Naive thymus-derived CD8-positive, alpha-beta T cell (primary cell): ENCODE results near the gene KIAA2012. TPM values are rescaled to one million over a fixed set of nuclear protein-coding genes. Genes with fewer than 3 reads are reported as not detected.

Source experiments
- ATAC-seq, 2 donors: fragments of 150-1000 bp; cut with Tn5 transposase in 1 of 2; sonication (Bioruptor Pico), chemical (Tn5 transposase) in 1 of 2; 1 replicate in 1 of 2; 2 replicates in 1 of 2; pipeline ENCODE4 v1.10.0; 2021; ENCODE audit warnings: mild to moderate bottlenecking in 2 of 2, moderate library complexity in 2 of 2
- POLR2A ChIA-PET: fragments of 350-600 bp; sonication (Branson Sonifier 250); formaldehyde crosslinking; loops from one replicate; lab custom pipeline; 2021; ENCODE audit warnings: antibody characterized with exemption; lab: Charles Lee
- DNase-seq, 10 donors: peaks; one replicate each; pipeline versions ENCODE4 v3.0.0 to v3.0.0-alpha.2; 2020 to 2022
- H3K27ac Mint-ChIP-seq, 10 donors: one replicate each; pipeline ENCODE4 v1.8.0; 2020 to 2022; ENCODE audit warnings: mild to moderate bottlenecking in 10 of 10, mixed read lengths in 10 of 10, moderate library complexity in 4 of 10, inconsistent platforms in 1 of 10
- H3K27me3 Mint-ChIP-seq, 5 donors: one replicate each; pipeline ENCODE4 v1.8.0; 2021 to 2022; ENCODE audit warnings: mixed read lengths in 5 of 5
- H3K36me3 Mint-ChIP-seq, 3 donors: one replicate each; pipeline ENCODE4 v1.8.0; 2020 to 2022; ENCODE audit warnings: mixed read lengths in 3 of 3, mild to moderate bottlenecking in 2 of 3, inconsistent platforms in 1 of 3
- H3K4me1 Mint-ChIP-seq, 4 donors: one replicate each; pipeline ENCODE4 v1.8.0; 2021 to 2022; ENCODE audit warnings: mixed read lengths in 4 of 4
- H3K4me3 Mint-ChIP-seq, 10 donors: one replicate each; pipeline ENCODE4 v1.8.0; 2020 to 2022; ENCODE audit warnings: mild to moderate bottlenecking in 10 of 10, mixed read lengths in 10 of 10, moderate library complexity in 6 of 10, inconsistent platforms in 1 of 10
- H3K9me3 Mint-ChIP-seq, 9 donors: one replicate each; pipeline ENCODE4 v1.8.0; 2020 to 2022; ENCODE audit warnings: mixed read lengths in 9 of 9, mild to moderate bottlenecking in 3 of 9, inconsistent platforms in 1 of 9, moderate library complexity in 1 of 9
- polyA plus RNA-seq, 3 donors: library from polyadenylated mRNA; unstranded; fragments of 300-500 nt; fragmentation: Illumina TruSeq; gene quantifications; one replicate each; pipeline ENCODE4 v1.2.3, GENCODE V29; 2021
- total RNA-seq, 8 experiments: library from RNA in 2 of 8; stranded (reverse) in 2 of 8; gene quantifications; one replicate each; pipeline ENCODE4 v1.2.3 and lab custom pipeline; 2021 to 2026

KIAA2012 gene
- total and polyA plus RNA-seq, 5 experiments from 2014 or later, result not detected

- Mint-ChIP-seq H3K27me3 (peaks cover 0 to 6% (median 3%) of the 10 kb centered on the region in 5 donors), H3K36me3 (no peaks in the 10 kb centered on the region), H3K4me1 (no peaks in the 10 kb centered on the region), H3K9me3 (no peaks in the 10 kb centered on the region), H3K4me3 (no peak overlapping the region), H3K27ac (no peak overlapping the region)
- ATAC-seq (no peak), DNase-seq (no peak)
- POLR2A ChIA-PET, result no interaction called here
Measured at GRCh38 chr2:202098291-202098690, 25.2 kb downstream of the KIAA2012 start.

GRCh38 chr2:202099515-202099914, 26.5 kb downstream of the KIAA2012 start:
- H3K27ac Mint-ChIP-seq, result no peak overlapping the region
- no peak overlapping the region for H3K4me3 Mint-ChIP-seq
- DNase-seq (no peak), ATAC-seq (no peak)
- H3K9me3 Mint-ChIP-seq, result no peaks in the 10 kb centered on the region
- H3K27me3 Mint-ChIP-seq, result peaks cover 0 to 11% (median 3%) of the 10 kb centered on the region in 5 donors
- H3K4me1 Mint-ChIP-seq, result no peaks in the 10 kb centered on the region
- no peaks in the 10 kb centered on the region for H3K36me3 Mint-ChIP-seq
- POLR2A ChIA-PET, result no interaction called here

GRCh38 chr2:202100176-202100575, 27.1 kb downstream of the KIAA2012 start:
- Mint-ChIP-seq H3K4me3 (no peak overlapping the region), H3K4me1 (no peaks in the 10 kb centered on the region), H3K27ac (no peak overlapping the region), H3K27me3 (peaks cover 0 to 17% (median 3%) of the 10 kb centered on the region in 5 donors), H3K9me3 (no peaks in the 10 kb centered on the region), H3K36me3 (no peaks in the 10 kb centered on the region)
- DNase-seq (no peak), ATAC-seq (no peak)
- POLR2A ChIA-PET, result no interaction called here

GRCh38 chr2:202101026-202101579, 28.0 kb downstream of the KIAA2012 start:
- peaks cover 2 to 23% (median 3%) of the 10 kb centered on the region in 5 donors for H3K27me3 Mint-ChIP-seq
- H3K27ac Mint-ChIP-seq, result no peak overlapping the region
- no peaks in the 10 kb centered on the region for H3K9me3 Mint-ChIP-seq
- ATAC-seq (no peak), DNase-seq (no peak)
- H3K4me1 Mint-ChIP-seq, result no peaks in the 10 kb centered on the region
- no peaks in the 10 kb centered on the region for H3K36me3 Mint-ChIP-seq
- POLR2A ChIA-PET, result no interaction called here
- H3K4me3 Mint-ChIP-seq, result no peak overlapping the region

- Mint-ChIP-seq H3K27me3 (peaks cover 0 to 23% (median 3%) of the 10 kb centered on the region in 5 donors), H3K9me3 (no peaks in the 10 kb centered on the region), H3K4me3 (no peak overlapping the region), H3K4me1 (no peaks in the 10 kb centered on the region), H3K27ac (no peak overlapping the region), H3K36me3 (no peaks in the 10 kb centered on the region)
- DNase-seq (no peak), ATAC-seq (no peak)
- POLR2A ChIA-PET, result interaction anchor here (0.6 kb wide), 1 partner anchor 34 kb away, joined by 3 read pairs; no protein-coding TSS in a partner anchor
Measured at GRCh38 chr2:202102425-202103000, 29.5 kb downstream of the KIAA2012 start.

GRCh38 chr2:202104286-202104870, 31.3 kb downstream of the KIAA2012 start:
- Mint-ChIP-seq H3K27me3 (peaks cover 0 to 27% (median 6%) of the 10 kb centered on the region in 5 donors), H3K36me3 (no peaks in the 10 kb centered on the region), H3K9me3 (no peaks in the 10 kb centered on the region), H3K4me3 (no peak overlapping the region), H3K27ac (no peak overlapping the region), H3K4me1 (no peaks in the 10 kb centered on the region)
- POLR2A ChIA-PET, result no interaction called here
- no peak for ATAC-seq
- no peak for DNase-seq

GRCh38 chr2:202105025-202105424, 32.0 kb downstream of the KIAA2012 start:
- DNase-seq (no peak), ATAC-seq (no peak)
- no peaks in the 10 kb centered on the region for H3K9me3 Mint-ChIP-seq
- POLR2A ChIA-PET, result no interaction called here
- peaks cover 0 to 33% (median 6%) of the 10 kb centered on the region in 5 donors for H3K27me3 Mint-ChIP-seq
- no peaks in the 10 kb centered on the region for H3K36me3 Mint-ChIP-seq
- no peak overlapping the region for H3K27ac Mint-ChIP-seq
- H3K4me3 Mint-ChIP-seq, result no peak overlapping the region
- no peaks in the 10 kb centered on the region for H3K4me1 Mint-ChIP-seq

- ATAC-seq (no peak), DNase-seq (no peak)
- Mint-ChIP-seq H3K36me3 (no peaks in the 10 kb centered on the region), H3K27me3 (peaks cover 9 to 54% (median 15%) of the 10 kb centered on the region in 5 donors), H3K4me3 (no peak overlapping the region), H3K27ac (no peak overlapping the region), H3K9me3 (no peaks in the 10 kb centered on the region), H3K4me1 (no peaks in the 10 kb centered on the region)
- POLR2A ChIA-PET, result no interaction called here
Measured at GRCh38 chr2:202108345-202108744, 35.3 kb downstream of the KIAA2012 start.

GRCh38 chr2:202109139-202109736, 36.2 kb downstream of the KIAA2012 start:
- ATAC-seq, result no peak
- POLR2A ChIA-PET, result no interaction called here
- Mint-ChIP-seq H3K9me3 (no peaks in the 10 kb centered on the region), H3K36me3 (no peaks in the 10 kb centered on the region), H3K4me1 (no peaks in the 10 kb centered on the region), H3K27me3 (peaks cover 8 to 54% (median 17%) of the 10 kb centered on the region in 5 donors), H3K27ac (no peak overlapping the region), H3K4me3 (no peak overlapping the region)
- DNase-seq, result no peak

GRCh38 chr2:202109737-202110184, 36.7 kb downstream of the KIAA2012 start:
- no peak for DNase-seq
- no peak for ATAC-seq
- POLR2A ChIA-PET, result no interaction called here
- no peaks in the 10 kb centered on the region for H3K9me3 Mint-ChIP-seq
- H3K4me1 Mint-ChIP-seq, result no peaks in the 10 kb centered on the region
- no peaks in the 10 kb centered on the region for H3K36me3 Mint-ChIP-seq
- H3K27ac Mint-ChIP-seq, result no peak overlapping the region
- H3K27me3 Mint-ChIP-seq, result peaks cover 7 to 49% (median 17%) of the 10 kb centered on the region in 5 donors
- H3K4me3 Mint-ChIP-seq, result no peak overlapping the region

GRCh38 chr2:202110491-202110890, 37.4 kb downstream of the KIAA2012 start:
- Mint-ChIP-seq H3K36me3 (no peaks in the 10 kb centered on the region), H3K4me1 (no peaks in the 10 kb centered on the region), H3K27me3 (peaks cover 11 to 42% (median 21%) of the 10 kb centered on the region in 5 donors), H3K4me3 (no peak overlapping the region), H3K27ac (no peak overlapping the region), H3K9me3 (no peaks in the 10 kb centered on the region)
- ATAC-seq (no peak), DNase-seq (no peak)
- POLR2A ChIA-PET, result no interaction called here

- no peak for ATAC-seq
- no peak overlapping the region for H3K4me3 Mint-ChIP-seq
- peaks cover 0 to 5% (median 0%) of the 10 kb centered on the region in 9 donors for H3K9me3 Mint-ChIP-seq
- H3K27ac Mint-ChIP-seq, result no peak overlapping the region
- peaks cover 14 to 47% (median 25%) of the 10 kb centered on the region in 5 donors for H3K27me3 Mint-ChIP-seq
- H3K36me3 Mint-ChIP-seq, result no peaks in the 10 kb centered on the region
- POLR2A ChIA-PET, result no interaction called here
- no peak for DNase-seq
- H3K4me1 Mint-ChIP-seq, result no peaks in the 10 kb centered on the region
Measured at GRCh38 chr2:202112041-202112440, 39.0 kb downstream of the KIAA2012 start.

GRCh38 chr2:202113571-202114142, 40.6 kb downstream of the KIAA2012 start:
- Mint-ChIP-seq H3K36me3 (no peaks in the 10 kb centered on the region), H3K4me3 (no peak overlapping the region), H3K9me3 (peaks cover 0 to 5% (median 0%) of the 10 kb centered on the region in 9 donors), H3K4me1 (no peaks in the 10 kb centered on the region), H3K27me3 (peaks cover 17 to 48% (median 25%) of the 10 kb centered on the region in 5 donors), H3K27ac (no peak overlapping the region)
- ATAC-seq (no peak), DNase-seq (no peak)
- POLR2A ChIA-PET, result no interaction called here
